ENCODE results near the gene CDKN1C. TPM values are rescaled to one million over a fixed set of nuclear protein-coding genes. Genes with fewer than 3 reads are reported as not detected.

Gene CDKN1C
- total RNA-seq = 40.8 and 43.8 TPM in 2 replicates

GRCh38 chr11:2885678-2886081 is at the start of gene CDKN1C:
Gene CDKN1C, minus strand, starts transcription at chr11:2885775. Its CDS starts 319 bp downstream, at chr11:2885456.

GRCh38 chr11:2928605-2929530 is 43.3 kb upstream of the CDKN1C start, which contains the start of gene PHLDA2:
Gene PHLDA2, minus strand, starts transcription at chr11:2929420. Its CDS starts 56 bp downstream, at chr11:2929364.

Other genes starting within 250 kb of the CDKN1C start
- gene KCNQ1OT1, start 185.8 kb downstream of the CDKN1C start, total RNA-seq = 0.29 and 0.35 TPM in 2 replicates
- gene PHLDA2, start 43.6 kb upstream of the CDKN1C start, total RNA-seq = 64.9 and 77.8 TPM in 2 replicates
- gene NAP1L4, start 106.6 kb upstream of the CDKN1C start, total RNA-seq = 54.8 and 64.3 TPM in 2 replicates
- gene CARS1, start 171.6 kb upstream of the CDKN1C start, total RNA-seq = 101 and 117 TPM in 2 replicates